Cardiac fibroblast (primary cell): ENCODE data around the gene DCTN3.

ENCODE experiments used
- DNase-seq, 2 donors: peaks; one replicate each; pipeline versions ENCODE4 v3.0.0 to v3.0.0-alpha.2; 2010; ENCODE audit warnings: low read depth in 2 of 2
- H3K4me3 ChIP-seq, 2 donors: replicated peaks in 1 of 2; 1 replicate in 1 of 2; 2 replicates in 1 of 2; pipeline ENCODE4 v1.5.1; 2011; ENCODE audit warnings: low read depth in 2 of 2, low read length in 2 of 2, mild to moderate bottlenecking in 2 of 2, moderate library complexity in 1 of 2
- CTCF ChIP-seq: IDR thresholded peaks from one replicate; pipeline ENCODE4 v1.5.1; 2011; ENCODE audit warnings: low read depth, mild to moderate bottlenecking, low read length, inconsistent platforms

Gene DCTN3

GRCh38 chr9:34610434-34611206 lies 9.7 kb downstream of the DCTN3 start:
- TF ChIP-seq CTCF: no peak
- H3K4me3 ChIP-seq: peak overlapping the region in 1 of 2 donors; percentile 78
- no peak for DNase-seq

GRCh38 chr9:34607331-34607730 lies 13.0 kb downstream of the DCTN3 start:
- H3K4me3 ChIP-seq: no peak overlapping the region
- DNase-seq: no peak
- TF ChIP-seq CTCF: no peak

- no peak for DNase-seq
- TF ChIP-seq CTCF: no peak
- no peak overlapping the region for H3K4me3 ChIP-seq
Observed at GRCh38 chr9:34606905-34607304, 13.4 kb downstream of the DCTN3 start.

GRCh38 chr9:34606190-34606589 lies 14.1 kb downstream of the DCTN3 start:
- no peak overlapping the region for H3K4me3 ChIP-seq
- DNase-seq: no peak
- TF ChIP-seq CTCF: no peak

- peak; percentile 89 for TF ChIP-seq CTCF
- no peak overlapping the region for H3K4me3 ChIP-seq
- DNase-seq: peak; percentile 76 to 79
Observed at GRCh38 chr9:34603610-34604231, 16.6 kb downstream of the DCTN3 start.

- no peak for TF ChIP-seq CTCF
- no peak overlapping the region for H3K4me3 ChIP-seq
- DNase-seq: no peak
Observed at GRCh38 chr9:34601937-34602573, 18.2 kb downstream of the DCTN3 start.
